ENCODE data around the gene AGER. TPM values are rescaled to one million over a fixed set of nuclear protein-coding genes. Genes with fewer than 3 reads are reported as not detected.

The AGER gene
- total and polyA plus RNA-seq, 9 donors, result 3.4 to 12.8 (median 7.9) TPM

- TF ChIP-seq EP300 (IDR thresholded peaks at IDR 0.05) (no peak), POLR2A (IDR thresholded peaks at IDR 0.05) (peak; percentile 3)
- Histone ChIP-seq H3K27ac (peak overlapping the region; percentile 93 to 99), H3K36me3 (no peaks in the 10 kb centered on the region), H3K4me1 (ENCODE audit: insufficient read depth) (peaks cover 6% of the 10 kb centered on the region), H3K4me3 (peak overlapping the region; percentile 70), H3K27me3 (no peaks in the 10 kb centered on the region), H3K9me3 (no peaks in the 10 kb centered on the region)
- WGBS, 3 donors, result 2 to 3% (median 3%) methylated on average over 24 of the region's 24 CpGs
- peak in 1 of 5 donors; percentile 84 for DNase-seq
- intact Hi-C loops (cut with DNase I), result no loop called here
Measured at GRCh38 chr6:32178547-32179440, 5.3 kb downstream of the AGER start.

- no peaks in the 10 kb centered on the region for H3K27me3 ChIP-seq
- peaks cover 6% of the 10 kb centered on the region for H3K4me1 ChIP-seq (ENCODE audit: insufficient read depth)
- WGBS, 3 donors, result 0 to 1% (median 0%) methylated on average over 33 of the region's 33 CpGs
- DNase-seq, result peak; percentile 92 to 99 (median 97)
- H3K27ac ChIP-seq, result peak within 1 kb of the TSS; percentile 93 to 99
- intact Hi-C loops (cut with DNase I), result no loop called here
- peak within 1 kb of the TSS; percentile 70 for H3K4me3 ChIP-seq
- no peaks in the 10 kb centered on the region for H3K9me3 ChIP-seq
- TF ChIP-seq EP300 (IDR thresholded peaks at IDR 0.05) (peak; percentile 67), POLR2A (IDR thresholded peaks at IDR 0.05) (peak; percentile 49), CTCF (IDR thresholded peaks at IDR 0.05) (no peak)
- H3K36me3 ChIP-seq, result no peaks in the 10 kb centered on the region
Measured at GRCh38 chr6:32177788-32178546, 6.1 kb downstream of the AGER start, which contains the start of gene RNF5. Gene RNF5, plus strand, starts transcription at chr6:32178405. Its CDS starts 107 bp downstream, at chr6:32178512.

GRCh38 chr6:32177183-32177787 lies 6.8 kb downstream of the AGER start:
- H3K36me3 ChIP-seq, result no peaks in the 10 kb centered on the region
- peak overlapping the region; percentile 93 to 99 for H3K27ac ChIP-seq
- TF ChIP-seq EP300 (IDR thresholded peaks at IDR 0.05), result peak; percentile 6
- no peak for TF ChIP-seq CTCF (IDR thresholded peaks at IDR 0.05)
- TF ChIP-seq POLR2A (IDR thresholded peaks at IDR 0.05), result peak; percentile 53
- peak in 1 of 5 donors; percentile 44 for DNase-seq
- intact Hi-C loops (cut with DNase I), result no loop called here
- H3K4me3 ChIP-seq, result peak overlapping the region; percentile 70
- peaks cover 6% of the 10 kb centered on the region for H3K4me1 ChIP-seq (ENCODE audit: insufficient read depth)
- no peaks in the 10 kb centered on the region for H3K27me3 ChIP-seq
- WGBS, 3 donors, result 0 to 1% (median 1%) methylated on average over 20 of the region's 20 CpGs
- no peaks in the 10 kb centered on the region for H3K9me3 ChIP-seq

GRCh38 chr6:32176476-32177182 lies 7.4 kb downstream of the AGER start:
- 10 to 11% (median 10%) methylated on average over 5 of the region's 5 CpGs for WGBS, 3 donors
- peaks cover 6% of the 10 kb centered on the region for H3K4me1 ChIP-seq (ENCODE audit: insufficient read depth)

More at GRCh38 chr6:32176476-32177182, 7.4 kb downstream of the AGER start:
- Histone ChIP-seq H3K9me3 (no peaks in the 10 kb centered on the region), H3K27ac (peak overlapping the region; percentile 93 to 99), H3K27me3 (no peaks in the 10 kb centered on the region), H3K4me3 (peak overlapping the region; percentile 70), H3K36me3 (no peaks in the 10 kb centered on the region)
- peak in 1 of 5 donors; percentile 24 for DNase-seq
- TF ChIP-seq CTCF (IDR thresholded peaks at IDR 0.05), result no peak
- no peak for TF ChIP-seq POLR2A (IDR thresholded peaks at IDR 0.05)
- TF ChIP-seq EP300 (IDR thresholded peaks at IDR 0.05), result no peak
- intact Hi-C loops (cut with DNase I), result no loop called here
